Measurements from ENCODE around the gene GABRB1.

The GABRB1 gene

DNA sequence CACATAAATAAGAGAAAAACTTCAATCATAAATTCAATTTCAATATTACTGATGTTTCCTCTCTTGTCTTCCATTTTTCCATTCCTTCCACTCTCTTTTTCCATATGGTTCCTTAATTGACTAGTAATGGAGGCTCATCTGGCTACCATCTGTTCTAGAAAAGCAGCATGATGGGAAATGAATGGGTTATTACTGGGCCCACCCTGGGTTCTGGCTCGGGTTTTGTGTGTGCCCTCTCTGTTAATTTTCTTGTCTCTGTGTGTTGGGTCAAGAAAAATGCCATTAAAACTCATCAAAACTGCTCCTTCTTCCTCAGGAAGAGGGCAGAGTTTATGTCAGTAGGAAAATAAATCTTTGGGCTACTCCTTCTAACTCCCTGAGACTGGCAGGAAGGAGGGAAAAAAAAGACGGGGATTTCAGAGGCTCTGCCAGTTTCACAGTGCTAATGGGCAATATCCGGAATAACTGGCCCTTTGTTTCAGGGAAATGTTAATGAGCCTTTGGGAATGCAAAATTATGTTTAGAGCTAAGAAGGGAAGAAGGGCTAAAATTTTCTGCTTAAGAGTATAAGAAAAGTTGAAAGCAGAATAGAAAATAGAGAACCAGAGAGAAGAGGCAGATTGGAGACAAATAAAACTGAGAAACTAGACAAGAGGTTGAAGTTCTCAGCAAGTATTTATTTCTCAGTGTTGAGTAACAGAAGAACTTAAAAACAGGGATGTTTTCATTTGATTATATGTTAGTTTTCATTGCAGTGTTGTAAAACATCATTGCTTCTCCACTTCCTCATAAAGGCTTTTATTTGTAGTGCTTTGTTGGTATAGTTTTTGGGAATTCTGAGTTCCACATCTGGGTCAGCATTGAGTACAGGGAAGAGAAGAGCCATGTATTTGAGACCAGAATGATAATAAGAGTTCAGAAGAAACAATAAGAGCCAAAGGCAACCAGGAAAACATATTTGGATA is 19.7 kb downstream of the GABRB1 start:
- no peak for DNase-seq

DNA sequence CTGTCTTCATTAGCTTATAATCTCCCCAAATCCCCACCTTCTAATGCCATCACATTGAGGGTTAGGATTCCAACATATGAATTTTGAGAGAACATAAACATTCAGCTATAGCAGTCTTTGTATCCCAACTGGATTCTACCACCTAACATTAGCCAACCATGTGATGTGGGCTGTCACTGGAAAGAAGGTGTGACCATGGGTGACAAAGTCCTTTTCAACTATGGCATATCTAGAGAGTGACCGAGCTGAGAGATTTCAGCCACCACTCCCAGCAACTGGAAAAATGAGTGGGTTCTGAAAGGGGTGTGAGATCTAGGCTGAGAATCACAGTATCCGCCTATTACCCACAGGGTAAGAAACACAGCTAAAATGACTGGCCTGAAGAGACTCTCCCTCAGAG is 22.1 kb downstream of the GABRB1 start:
- DNase-seq: no peak

DNA sequence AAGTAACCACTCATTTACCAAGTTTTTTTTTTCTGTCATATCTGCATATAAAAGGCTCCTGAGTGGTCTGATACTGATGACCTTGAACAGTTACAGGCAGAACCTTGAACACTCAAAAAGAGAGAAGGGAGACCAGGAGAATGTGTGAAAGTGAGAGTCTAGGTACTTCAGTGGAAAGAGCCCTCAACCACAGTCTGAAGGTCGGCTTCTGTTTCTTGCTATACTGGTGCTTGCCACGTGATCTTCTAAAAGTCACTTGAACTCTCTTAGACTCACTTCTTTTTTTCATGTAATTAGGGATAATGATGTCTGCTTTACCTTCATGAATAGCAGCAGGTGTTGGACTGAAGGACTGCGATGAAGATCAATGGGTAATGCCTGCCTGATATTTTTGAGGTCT is 22.8 kb downstream of the GABRB1 start:
- no peak for DNase-seq

DNA sequence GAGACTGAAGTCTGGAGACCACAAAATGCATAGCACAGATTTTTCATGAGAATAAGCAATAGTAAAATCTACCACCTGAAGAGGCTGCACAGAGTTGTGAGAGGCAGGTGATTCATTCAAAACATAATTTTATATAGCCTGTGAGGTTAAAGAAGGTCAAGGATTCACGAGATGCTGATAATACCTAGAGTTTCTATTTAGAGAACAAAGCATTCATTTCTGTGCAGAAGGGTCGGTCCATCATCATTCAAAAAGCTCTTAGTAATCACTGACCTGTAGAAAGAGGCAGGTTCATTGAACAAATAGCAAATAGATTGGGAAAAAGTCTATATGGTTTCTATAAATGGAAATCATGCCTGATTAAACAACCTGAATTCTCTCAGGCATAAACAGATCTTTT is 26.6 kb downstream of the GABRB1 start:
- no peak for DNase-seq

DNA sequence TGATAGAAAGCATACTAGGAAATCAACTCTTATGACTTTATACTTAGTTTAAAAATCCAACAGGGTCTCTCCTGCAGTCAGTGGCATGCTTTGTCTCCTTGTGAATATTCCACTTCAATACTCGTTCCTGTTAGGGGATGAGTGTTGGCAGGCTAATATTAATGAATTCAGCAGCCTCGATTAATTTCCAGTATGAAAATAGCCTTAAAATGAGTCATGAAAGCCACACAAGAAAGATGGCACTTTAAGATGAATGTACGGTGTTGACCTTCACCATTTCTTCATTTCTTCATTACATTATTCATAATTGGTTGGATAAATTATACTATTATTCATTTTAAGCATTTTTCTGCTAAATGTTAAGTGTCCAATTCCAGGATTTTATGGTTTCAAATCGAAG is 29.2 kb downstream of the GABRB1 start:
- DNase-seq: no peak

DNA sequence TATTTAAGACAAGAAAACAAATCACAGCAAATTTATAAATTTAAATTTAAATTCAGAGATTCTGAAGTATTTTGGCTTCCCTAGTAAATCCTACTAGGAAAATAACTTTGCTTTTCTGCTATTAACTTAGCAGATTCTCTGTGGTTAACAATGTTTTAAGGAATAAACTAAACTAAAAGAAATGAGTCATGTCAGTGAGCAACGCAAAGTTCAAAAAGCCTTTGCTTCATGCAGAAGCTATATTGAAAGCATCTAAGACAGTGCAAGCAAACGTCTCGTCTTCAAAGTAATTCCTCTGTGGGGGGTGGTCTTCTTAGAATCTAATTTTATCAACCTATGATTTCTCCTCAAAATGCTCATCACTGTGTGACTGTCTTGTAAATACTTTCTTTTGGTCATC is 30.1 kb downstream of the GABRB1 start:
- no peak for DNase-seq

DNA sequence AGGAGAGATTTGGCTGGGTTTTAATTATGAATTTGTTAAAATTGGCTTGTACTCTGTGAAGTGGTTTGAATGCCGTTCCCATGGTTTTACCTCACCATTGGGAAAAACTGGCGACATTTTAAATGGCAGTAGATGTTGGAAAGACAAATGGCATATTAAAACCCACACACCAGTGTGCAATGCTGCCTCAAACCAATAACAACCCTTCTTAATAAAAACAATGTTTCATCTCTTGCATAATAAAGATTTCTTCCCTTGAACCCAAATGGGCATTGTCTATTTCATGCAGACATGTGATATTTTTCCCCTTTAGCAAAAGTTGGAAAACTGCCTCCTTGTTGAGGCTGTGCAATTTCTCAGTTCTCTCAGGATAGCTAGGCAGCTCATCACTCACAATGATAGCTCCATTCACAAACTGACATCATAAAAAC is 33.7 kb downstream of the GABRB1 start:
- DNase-seq: no peak

DNA sequence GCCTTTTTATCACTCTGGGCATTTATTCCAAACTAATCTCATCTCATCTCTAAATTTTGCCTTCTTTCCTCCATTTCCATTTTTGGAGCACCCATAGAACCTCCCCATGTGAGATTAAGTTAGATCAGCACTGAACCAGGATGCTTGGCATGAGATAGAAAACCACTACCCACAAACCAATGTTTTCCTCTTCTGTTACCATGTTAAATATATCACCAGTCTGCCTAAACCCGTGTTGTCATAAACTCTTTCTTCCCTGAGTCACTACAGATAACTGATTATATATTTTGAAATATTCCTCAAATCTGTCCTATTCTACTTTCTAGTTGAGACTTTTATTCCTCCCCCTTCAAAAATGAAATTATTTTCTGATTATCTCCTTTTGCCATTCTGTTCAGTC is 37.6 kb downstream of the GABRB1 start:
- no peak for DNase-seq

DNA sequence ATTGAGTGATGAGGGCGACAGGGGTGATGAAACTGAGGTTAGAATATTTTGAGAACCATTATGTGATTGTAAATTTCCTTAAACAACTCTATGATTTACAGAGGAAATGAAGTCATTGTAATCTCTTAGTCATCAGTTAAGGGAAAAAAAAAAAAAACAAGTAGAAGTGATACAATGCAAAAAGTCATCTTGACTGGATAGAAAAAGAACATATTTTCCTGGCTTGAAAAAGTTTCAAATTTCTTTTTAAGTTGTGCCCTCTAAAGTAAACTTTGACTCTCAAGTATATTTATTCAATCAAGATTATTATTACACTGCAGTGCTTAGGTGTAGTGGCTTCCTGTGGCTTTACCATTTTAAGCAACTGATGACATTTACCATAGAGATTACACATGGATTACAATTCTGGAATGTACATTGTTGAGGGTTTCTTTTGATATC is 40.6 kb downstream of the GABRB1 start:
- DNase-seq: no peak

DNA sequence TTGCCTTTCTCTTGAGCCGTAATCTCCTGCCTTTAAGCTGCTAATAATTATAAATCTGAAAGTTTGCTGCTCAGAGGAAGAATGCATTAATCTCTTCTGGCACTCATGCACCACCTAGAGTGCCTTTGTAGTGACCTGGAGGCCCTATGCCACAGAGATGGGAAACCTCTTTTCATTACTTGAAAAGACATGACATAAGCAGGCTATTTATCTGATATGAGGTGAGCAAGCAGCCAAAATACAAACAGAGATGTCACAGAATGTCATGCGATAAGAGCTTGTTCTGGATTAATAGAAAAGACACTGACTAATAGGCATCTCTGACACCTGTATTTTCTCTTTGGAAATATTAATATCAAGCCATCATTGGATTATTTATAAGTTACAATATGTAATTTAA is 42.3 kb downstream of the GABRB1 start:
- no peak for DNase-seq

DNA sequence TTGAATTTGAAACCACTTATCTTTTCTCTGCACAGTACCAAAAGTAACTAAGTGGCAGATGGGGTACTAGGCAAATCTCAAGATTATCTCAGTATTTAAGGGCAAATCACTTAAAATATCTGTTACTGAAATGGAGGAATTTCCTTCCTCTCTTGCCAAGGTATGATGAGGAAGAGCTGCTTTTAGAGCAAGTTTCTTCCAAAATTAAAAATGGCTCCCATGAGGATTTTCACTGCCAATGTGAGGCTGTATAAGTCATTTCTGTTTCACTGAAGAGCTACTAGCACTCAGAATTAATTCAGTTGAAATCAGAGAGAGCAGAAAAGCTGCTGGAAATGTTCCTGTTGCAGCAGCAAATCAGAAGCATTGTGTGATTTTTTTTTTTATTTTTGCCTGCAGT is 43.4 kb downstream of the GABRB1 start:
- DNase-seq: no peak

DNA sequence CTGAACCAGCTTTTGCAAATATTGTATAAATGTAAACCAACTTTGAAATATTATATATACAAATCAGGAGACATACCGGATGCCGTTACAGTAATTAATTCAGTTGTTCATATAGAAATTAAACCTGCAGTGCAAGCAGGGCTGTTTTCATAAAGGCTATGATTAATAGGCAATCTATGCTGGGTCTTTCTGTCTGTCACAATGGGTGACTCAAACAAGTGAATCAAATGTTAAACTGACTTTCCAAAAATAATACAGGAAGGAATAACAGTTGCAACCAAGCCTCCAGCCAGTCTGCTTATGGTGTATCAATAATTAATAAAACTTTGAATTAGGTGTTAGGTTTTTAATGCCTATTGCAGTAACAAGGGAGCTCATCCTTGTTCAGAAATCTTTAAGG is 43.9 kb downstream of the GABRB1 start:
- DNase-seq: no peak

DNA sequence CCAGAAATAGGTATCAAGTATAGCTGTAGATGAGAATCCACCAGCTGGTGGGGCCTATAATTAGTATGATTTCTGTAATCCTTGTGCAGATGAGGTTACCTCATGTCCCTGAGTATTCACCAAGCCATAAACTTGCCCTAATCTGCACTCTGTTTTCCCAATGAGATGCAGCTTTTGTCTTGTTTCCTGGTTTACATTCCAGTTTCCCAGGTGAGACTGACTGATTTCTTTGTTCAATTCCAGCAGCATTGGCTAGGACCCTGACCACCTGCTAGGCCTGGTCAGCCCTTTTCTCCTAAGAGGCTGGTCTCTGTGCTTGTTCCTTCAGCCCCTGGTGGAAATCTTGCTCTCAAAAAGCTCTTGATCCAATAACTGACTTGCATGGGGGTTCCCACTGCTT is 44.6 kb downstream of the GABRB1 start:
- no peak for DNase-seq

DNA sequence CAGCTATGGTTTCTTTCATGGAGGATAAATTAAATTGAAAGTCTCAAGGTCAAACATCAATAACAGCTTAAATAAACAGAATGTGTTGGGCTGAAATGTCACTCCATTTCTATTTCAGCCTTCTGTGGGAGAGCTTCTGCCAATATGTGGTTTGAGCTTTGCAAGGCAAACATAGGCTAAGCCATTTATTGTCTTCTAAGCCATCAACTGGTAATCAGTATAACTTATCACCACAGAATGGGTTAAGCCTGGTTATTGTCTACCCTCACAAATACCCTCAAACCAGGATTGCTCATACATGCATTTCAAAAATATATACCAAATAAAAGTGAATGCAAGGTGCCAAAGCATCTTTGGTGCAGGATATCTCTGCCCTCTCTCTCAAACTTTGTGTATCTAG is 52.7 kb downstream of the GABRB1 start:
- DNase-seq: no peak

DNA sequence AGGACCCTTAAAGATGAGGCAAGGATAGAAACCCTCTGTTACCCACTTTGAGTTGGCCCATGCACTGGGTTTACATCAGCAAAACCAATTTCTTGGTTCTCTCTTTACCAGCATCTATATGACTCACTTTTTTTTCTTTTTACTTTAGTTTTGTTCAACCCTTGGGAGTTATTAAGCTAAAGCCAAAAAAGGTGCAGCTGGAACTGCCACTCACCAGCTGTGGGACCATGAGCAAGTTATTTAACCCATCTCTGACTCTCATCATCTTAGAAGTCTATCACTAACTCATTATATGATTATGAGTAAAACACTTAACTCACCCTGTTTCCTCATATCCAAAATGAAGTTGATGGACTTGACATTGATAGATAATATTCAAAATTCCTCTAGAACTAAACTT is 53.4 kb downstream of the GABRB1 start:
- DNase-seq: no peak

DNA sequence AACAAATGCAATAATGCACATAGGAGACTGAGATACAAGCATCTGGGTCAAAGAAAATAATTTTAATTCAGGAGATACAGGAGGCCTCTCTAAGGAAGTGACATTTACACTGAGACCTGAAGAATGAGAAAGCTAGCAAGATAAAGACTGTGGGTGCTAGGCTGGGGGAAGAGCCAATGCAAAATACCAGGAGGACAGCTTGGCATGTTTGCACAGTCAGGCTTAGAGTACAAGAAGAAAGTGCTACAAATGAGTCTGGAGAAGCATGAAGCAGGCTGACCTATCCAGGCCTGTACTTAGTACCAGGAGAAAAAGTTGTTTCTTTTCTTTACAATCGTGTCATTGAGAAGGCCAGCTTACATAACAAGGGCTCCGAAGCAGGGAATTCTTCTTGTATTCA is 56.9 kb downstream of the GABRB1 start:
- no peak for DNase-seq

DNA sequence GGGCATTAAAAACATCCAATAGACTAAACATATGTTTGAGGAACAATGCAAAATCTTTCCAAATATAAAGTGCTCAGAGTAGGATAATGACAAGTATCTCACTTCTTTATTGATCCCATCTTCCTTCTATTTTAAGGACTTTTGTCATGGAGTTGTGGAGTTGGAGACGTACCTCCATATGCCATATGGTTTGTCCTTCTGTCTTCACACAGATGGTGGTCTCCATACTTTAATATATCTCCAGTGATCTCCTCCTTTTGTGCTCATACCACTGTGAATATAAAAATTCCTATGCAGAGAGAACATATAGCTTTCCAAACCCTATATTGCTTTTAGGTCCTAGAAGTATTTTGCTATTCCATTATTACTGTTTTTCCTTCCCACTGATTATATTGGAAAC is 64.5 kb downstream of the GABRB1 start:
- no peak for DNase-seq

DNA sequence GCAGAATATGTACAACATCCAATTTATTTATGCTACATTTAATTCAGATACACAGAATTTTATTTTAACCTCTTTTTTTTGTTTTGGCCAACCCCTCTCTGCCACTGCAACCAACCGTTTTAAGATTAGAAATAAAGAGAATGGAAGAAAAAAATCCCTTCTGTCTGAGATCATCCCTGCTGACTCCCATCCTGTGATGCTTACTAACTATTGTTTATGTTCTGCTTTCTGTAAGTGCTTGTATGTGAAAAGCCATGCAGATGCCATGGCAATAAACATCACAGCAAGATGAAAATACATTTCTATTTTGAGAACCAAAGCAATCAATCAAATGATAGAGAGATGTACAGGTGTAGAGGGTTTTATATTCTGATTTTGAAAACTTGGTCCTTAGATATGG is 70.1 kb downstream of the GABRB1 start:
- no peak for DNase-seq

DNA sequence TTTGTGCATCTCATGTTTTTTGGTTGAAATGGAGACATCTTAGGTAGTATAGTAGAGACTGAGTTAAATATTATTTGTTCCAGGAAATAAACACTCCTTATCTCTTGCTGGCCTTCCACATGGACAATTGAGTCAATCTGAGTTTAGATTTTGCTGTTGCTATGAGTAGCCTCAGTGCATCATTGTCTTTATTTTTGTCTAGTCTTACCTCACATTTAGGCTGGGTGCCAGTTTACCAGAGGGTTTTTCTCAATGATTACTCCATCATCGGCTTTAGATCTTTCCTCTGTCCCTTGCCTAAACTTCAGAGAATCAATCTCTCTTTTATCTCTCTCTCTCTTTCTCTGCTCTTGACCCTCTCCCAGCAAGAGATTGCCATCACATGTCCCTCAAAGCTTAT is 73.6 kb downstream of the GABRB1 start:
- DNase-seq: no peak

DNA sequence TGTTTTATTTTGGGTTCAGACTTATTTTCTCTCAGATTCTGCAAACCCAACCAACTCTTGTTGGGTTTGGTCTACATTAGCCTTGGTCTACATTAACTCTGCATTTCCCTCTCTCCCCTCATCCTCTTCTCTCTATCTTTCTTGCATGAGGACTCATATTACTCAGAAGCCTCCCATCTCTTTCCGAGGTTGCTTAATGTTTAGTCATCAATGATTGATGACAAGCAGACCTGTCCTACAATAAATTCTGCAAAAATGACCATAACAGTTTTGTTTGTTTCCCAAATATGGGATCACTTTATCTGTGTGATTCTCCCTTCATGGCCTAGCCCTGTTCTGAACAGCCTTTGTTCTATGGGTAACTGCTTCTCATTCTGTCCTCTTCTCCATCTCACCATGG is 75.2 kb downstream of the GABRB1 start:
- DNase-seq: no peak

DNA sequence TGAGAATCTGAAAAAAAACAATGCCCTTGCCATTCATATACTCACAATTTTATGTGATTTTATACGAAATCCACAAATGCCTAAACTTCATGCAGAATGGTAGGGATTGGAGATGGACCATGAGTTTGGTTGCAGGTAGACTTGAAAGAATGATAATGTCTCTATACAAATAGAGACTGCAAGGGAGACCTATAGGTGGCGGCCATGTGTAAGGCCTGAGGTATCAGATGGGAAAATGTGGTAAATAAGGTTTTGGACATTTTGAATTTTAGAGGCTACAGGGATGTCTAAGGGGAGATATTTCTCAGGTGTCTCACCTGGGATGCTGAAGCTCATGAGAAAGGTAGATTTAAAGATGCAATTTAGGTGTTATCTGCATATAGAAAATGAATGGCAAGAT is 78.0 kb downstream of the GABRB1 start:
- no peak for DNase-seq

DNA sequence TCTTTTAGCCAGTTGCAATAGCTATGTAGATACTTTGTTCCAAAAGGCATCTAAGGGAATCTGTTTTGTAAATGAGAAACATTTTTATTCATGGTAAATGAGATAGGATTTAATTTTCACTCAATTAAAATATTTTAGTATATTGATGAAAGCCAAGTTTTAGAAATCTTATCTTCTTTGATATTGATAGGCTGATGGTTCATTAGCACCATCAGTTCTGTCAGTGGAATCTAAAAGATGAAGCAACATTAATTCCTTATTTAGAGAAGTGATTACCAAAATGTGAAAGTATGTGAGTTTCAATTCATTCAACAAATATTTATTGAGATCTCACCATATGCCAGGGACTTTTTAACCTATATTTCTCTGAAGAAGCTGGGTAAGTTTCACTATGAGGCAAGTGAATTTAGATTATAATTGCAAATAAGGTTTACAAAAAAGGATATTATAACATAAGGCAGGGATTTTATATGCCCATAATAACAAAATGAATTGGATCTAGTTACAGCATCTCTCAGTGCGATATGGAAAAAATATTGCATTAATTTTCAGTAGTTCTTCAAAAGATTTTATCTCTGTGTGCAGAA is 79.3 kb downstream of the GABRB1 start:
- no peak for DNase-seq

DNA sequence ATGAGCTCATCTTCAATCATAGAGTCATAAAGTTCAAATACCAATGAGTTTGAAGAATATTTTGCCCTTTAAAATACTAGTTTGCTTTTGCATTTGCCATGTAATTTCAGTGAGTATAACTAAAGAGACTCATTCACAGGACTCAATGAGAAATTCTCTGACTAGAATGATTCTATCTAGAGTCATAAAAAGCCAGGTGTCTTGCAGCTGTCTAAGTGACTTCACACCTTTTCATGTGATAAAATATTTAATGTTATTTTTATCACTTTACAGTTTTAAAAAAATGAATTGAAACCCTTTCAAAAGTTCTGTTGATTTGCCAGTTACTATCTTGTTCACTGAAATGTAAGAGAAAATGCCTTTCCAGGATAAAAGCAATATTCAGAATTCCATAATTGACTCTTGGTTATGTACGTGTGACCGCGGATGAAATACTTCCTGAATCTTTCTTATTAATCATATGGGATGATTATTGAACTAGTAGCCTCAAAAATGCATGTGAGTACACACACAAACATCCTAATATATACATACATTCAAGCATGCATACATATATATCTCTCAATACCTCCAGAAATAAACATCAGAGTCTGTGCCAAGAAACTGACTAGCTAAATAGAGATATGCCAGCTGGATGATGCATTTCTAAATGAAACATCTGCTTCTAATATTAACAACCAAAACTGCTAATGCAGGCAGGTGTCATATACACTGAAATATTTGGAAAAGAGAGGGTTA is 87.0 kb downstream of the GABRB1 start:
- no peak for DNase-seq

DNA sequence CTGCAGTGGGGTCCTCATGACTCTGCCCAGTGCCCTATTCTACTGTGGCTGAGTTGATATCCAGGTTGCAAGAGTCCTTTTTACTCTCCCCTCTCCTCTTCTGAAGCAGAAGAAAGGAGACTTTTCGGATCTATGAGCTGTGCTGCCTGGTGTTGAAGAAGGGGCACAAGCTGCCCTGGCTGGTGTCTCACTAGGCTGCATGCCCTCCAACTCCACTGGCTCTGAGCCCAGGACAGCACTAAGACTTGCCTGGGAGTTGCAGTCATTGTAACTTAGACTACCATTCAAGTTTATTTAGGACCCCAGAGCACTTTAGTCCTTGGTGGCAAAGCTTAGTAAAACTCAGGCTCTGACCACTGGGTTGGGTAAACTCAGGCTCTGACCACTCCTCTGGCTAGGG is 89.4 kb downstream of the GABRB1 start:
- DNase-seq: no peak

Measured in NCI-H187 treated with DMSO at 0.1 percent for 48 hours (cell line).